HepG2 (cell line): ENCODE measurements around the gene CDC42EP1. TPM values are rescaled to one million over a fixed set of nuclear protein-coding genes. Genes with fewer than 3 reads are reported as not detected.

Experiments
- CREB3 ChIP-seq: sonication (generic); formaldehyde crosslinking; IDR thresholded peaks from 2 replicates; pipeline ENCODE4 v1.5.0; 2020; ENCODE audit warnings: missing genetic modification reagents
- DDIT3 ChIP-seq: sonication (generic); formaldehyde crosslinking; IDR thresholded peaks from 2 replicates; pipeline ENCODE4 v1.4.0; 2020; ENCODE audit warnings: mild to moderate bottlenecking, missing genetic modification reagents
- ELF4 ChIP-seq: sonication (generic); formaldehyde crosslinking; IDR thresholded peaks from 2 replicates; pipeline ENCODE4 v1.5.0; 2020; ENCODE audit warnings: missing genetic modification reagents, mild to moderate bottlenecking, moderate library complexity, borderline replicate concordance
- HDAC6 ChIP-seq: fragments of 200-600 bp; sonication (generic); IDR thresholded peaks from 2 replicates; pipeline ENCODE4 v1.7.0; 2017; ENCODE audit warnings: mild to moderate bottlenecking, antibody characterized with exemption, low read length, low read depth
- MAFK ChIP-seq, 2 experiments: IDR thresholded peaks in 1 of 2; conservative IDR thresholded peaks in 1 of 2; 2 replicates each; pipeline ENCODE4 v1.6.1; 2011; ENCODE audit warnings: improper control_type of control experiment in 2 of 2, low read length in 2 of 2
- MTF1 ChIP-seq: sonication (generic); formaldehyde crosslinking; IDR thresholded peaks from 2 replicates; pipeline ENCODE4 v1.5.0; 2020; ENCODE audit warnings: missing genetic modification reagents
- NCOA2 ChIP-seq: sonication (generic); formaldehyde crosslinking; IDR thresholded peaks from 2 replicates; pipeline ENCODE4 v1.8.0; 2022; ENCODE audit warnings: inconsistent platforms
- SAP130 ChIP-seq: IDR thresholded peaks from 2 replicates; pipeline ENCODE4 v1.6.1; 2016; ENCODE audit warnings: low read depth
- SMYD3 ChIP-seq: sonication (generic); formaldehyde crosslinking; IDR thresholded peaks from 2 replicates; pipeline ENCODE4 v1.8.1; 2023; ENCODE audit warnings: mild to moderate bottlenecking, missing genetic modification reagents
- ZBTB20 ChIP-seq: sonication (generic); formaldehyde crosslinking; IDR thresholded peaks from 2 replicates; pipeline ENCODE4 v1.8.1; 2023; ENCODE audit warnings: missing genetic modification reagents, low read depth, mild to moderate bottlenecking, borderline replicate concordance
- ZBTB39 ChIP-seq: sonication (generic); formaldehyde crosslinking; IDR thresholded peaks from 2 replicates; pipeline ENCODE4 v1.5.0; 2020; ENCODE audit warnings: missing genetic modification reagents
- ZBTB7B ChIP-seq: sonication (generic); formaldehyde crosslinking; IDR thresholded peaks from 2 replicates; pipeline ENCODE4 v1.4.0; 2020; ENCODE audit warnings: missing genetic modification reagents
- ZNF546 ChIP-seq: sonication (generic); formaldehyde crosslinking; conservative IDR thresholded peaks from 2 replicates; pipeline ENCODE4 v1.8.1; 2023; ENCODE audit warnings: mild to moderate bottlenecking, missing genetic modification reagents
- ZNF616 ChIP-seq: sonication (generic); formaldehyde crosslinking; IDR thresholded peaks from 2 replicates; pipeline ENCODE4 v1.5.0; 2020; ENCODE audit warnings: low read depth, mild to moderate bottlenecking, missing genetic modification reagents
- ZNF816 ChIP-seq: sonication (generic); formaldehyde crosslinking; IDR thresholded peaks from 2 replicates; pipeline ENCODE4 v1.8.0; 2022; ENCODE audit warnings: missing genetic modification reagents, mild to moderate bottlenecking, borderline replicate concordance
- polyA plus RNA-seq, 8 experiments: library from polyadenylated mRNA; depleted of rRNA in 3 of 8; stranded (reverse) in 7 of 8; unstranded in 1 of 8; fragments of >200 nt; fragmentation: Illumina TruSeq in 4 of 8; extraction: Trizol in 4 of 8; gene quantifications; 2 replicates each; pipeline versions ENCODE4 v1.2.1 to v1.2.3, GENCODE V29; 2011 to 2016; ENCODE audit warnings: low read depth in 4 of 8, missing spikeins in 1 of 8, mixed read lengths in 1 of 8; ENCODE audit not compliant: insufficient read depth in 1 of 8
- total RNA-seq, 5 experiments: library from RNA; depleted of rRNA; stranded (reverse); fragments of >200 nt; fragmentation: Illumina TruSeq; extraction: Trizol; gene quantifications; 2 replicates each; pipeline ENCODE4 v1.2.3, GENCODE V29; 2016; ENCODE audit warnings: low read depth in 1 of 5
- TF ChIP-seq, protein P1 (sequence below): sonication (generic); formaldehyde crosslinking; IDR thresholded peaks from 2 replicates; pipeline ENCODE4 v1.5.0; 2020; ENCODE audit warnings: mild to moderate bottlenecking, missing genetic modification reagents
- TF ChIP-seq, protein P2 (sequence below): sonication (generic); formaldehyde crosslinking; IDR thresholded peaks from 2 replicates; pipeline ENCODE4 v1.5.0; 2020; ENCODE audit warnings: mild to moderate bottlenecking, missing genetic modification reagents, moderate library complexity
- TF ChIP-seq, protein P3 (sequence below): sonication (generic); formaldehyde crosslinking; conservative IDR thresholded peaks from 2 replicates; pipeline ENCODE4 v1.4.0; 2020; ENCODE audit warnings: missing genetic modification reagents

CDC42EP1 gene
- total and polyA plus RNA-seq, 2 of the 13 experiments (the other 11 are each of a cell fraction or from before 2014, with no cell fraction given): 17.1 to 29.5 TPM

GRCh38 chr22:37545703-37546436 is 14.4 kb upstream of the CDC42EP1 start (continued):
- TF ChIP-seq, protein P1, sequence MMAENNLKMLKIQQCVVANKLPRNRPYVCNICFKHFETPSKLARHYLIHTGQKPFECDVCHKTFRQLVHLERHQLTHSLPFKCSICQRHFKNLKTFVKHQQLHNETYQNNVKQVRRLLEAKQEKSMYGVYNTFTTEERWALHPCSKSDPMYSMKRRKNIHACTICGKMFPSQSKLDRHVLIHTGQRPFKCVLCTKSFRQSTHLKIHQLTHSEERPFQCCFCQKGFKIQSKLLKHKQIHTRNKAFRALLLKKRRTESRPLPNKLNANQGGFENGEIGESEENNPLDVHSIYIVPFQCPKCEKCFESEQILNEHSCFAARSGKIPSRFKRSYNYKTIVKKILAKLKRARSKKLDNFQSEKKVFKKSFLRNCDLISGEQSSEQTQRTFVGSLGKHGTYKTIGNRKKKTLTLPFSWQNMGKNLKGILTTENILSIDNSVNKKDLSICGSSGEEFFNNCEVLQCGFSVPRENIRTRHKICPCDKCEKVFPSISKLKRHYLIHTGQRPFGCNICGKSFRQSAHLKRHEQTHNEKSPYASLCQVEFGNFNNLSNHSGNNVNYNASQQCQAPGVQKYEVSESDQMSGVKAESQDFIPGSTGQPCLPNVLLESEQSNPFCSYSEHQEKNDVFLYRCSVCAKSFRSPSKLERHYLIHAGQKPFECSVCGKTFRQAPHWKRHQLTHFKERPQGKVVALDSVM (CRISPR knock-in tag): peak; percentile 99
- TF ChIP-seq SAP130: peak; percentile 91
- TF ChIP-seq, protein P2, sequence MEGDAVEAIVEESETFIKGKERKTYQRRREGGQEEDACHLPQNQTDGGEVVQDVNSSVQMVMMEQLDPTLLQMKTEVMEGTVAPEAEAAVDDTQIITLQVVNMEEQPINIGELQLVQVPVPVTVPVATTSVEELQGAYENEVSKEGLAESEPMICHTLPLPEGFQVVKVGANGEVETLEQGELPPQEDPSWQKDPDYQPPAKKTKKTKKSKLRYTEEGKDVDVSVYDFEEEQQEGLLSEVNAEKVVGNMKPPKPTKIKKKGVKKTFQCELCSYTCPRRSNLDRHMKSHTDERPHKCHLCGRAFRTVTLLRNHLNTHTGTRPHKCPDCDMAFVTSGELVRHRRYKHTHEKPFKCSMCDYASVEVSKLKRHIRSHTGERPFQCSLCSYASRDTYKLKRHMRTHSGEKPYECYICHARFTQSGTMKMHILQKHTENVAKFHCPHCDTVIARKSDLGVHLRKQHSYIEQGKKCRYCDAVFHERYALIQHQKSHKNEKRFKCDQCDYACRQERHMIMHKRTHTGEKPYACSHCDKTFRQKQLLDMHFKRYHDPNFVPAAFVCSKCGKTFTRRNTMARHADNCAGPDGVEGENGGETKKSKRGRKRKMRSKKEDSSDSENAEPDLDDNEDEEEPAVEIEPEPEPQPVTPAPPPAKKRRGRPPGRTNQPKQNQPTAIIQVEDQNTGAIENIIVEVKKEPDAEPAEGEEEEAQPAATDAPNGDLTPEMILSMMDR (CRISPR knock-in tag): no peak; the same call in 1 of the 2 replicates
- TF ChIP-seq ELF4: no peak
- no peak for TF ChIP-seq DDIT3 (CRISPR knock-in tag)
- peak; percentile 92 for TF ChIP-seq ZNF546 (CRISPR knock-in tag)
- no peak for TF ChIP-seq MAFK (conservative IDR thresholded peaks at IDR 0.05 in 1 of 2, IDR thresholded peaks at IDR 0.05 in 1 of 2; ENCODE audit: low read length in 2 of 2)
- TF ChIP-seq, protein P3, sequence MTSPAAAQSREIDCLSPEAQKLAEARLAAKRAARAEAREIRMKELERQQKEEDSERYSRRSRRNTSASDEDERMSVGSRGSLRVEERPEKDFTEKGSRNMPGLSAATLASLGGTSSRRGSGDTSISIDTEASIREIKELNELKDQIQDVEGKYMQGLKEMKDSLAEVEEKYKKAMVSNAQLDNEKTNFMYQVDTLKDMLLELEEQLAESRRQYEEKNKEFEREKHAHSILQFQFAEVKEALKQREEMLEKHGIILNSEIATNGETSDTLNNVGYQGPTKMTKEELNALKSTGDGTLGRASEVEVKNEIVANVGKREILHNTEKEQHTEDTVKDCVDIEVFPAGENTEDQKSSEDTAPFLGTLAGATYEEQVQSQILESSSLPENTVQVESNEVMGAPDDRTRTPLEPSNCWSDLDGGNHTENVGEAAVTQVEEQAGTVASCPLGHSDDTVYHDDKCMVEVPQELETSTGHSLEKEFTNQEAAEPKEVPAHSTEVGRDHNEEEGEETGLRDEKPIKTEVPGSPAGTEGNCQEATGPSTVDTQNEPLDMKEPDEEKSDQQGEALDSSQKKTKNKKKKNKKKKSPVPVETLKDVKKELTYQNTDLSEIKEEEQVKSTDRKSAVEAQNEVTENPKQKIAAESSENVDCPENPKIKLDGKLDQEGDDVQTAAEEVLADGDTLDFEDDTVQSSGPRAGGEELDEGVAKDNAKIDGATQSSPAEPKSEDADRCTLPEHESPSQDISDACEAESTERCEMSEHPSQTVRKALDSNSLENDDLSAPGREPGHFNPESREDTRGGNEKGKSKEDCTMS (CRISPR knock-in tag): no peak
- no peak for TF ChIP-seq HDAC6
- TF ChIP-seq ZBTB39 (CRISPR knock-in tag): peak; percentile 84; the same call in 1 of the 2 replicates
- TF ChIP-seq MTF1: no peak
- TF ChIP-seq CREB3: no peak
- no peak for TF ChIP-seq SMYD3 (CRISPR knock-in tag)
- no peak for TF ChIP-seq ZNF616
- peak; percentile 99 for TF ChIP-seq ZBTB7B
- TF ChIP-seq NCOA2 (CRISPR knock-in tag): peak; percentile 99
- TF ChIP-seq ZNF816 (CRISPR knock-in tag): peak; percentile 70; the same call in 1 of the 2 replicates
- TF ChIP-seq ZBTB20 (CRISPR knock-in tag): peak; percentile 79; the same call in 1 of the 2 replicates
